GM12801 (cell line): ENCODE measurements around the gene TBC1D4.

Experiments used
- TF ChIP-seq, protein P1 (sequence below): IDR thresholded peaks from one replicate; pipeline ENCODE4 v1.5.1; 2011; ENCODE audit warnings: control low read depth; ENCODE audit not compliant: insufficient read length; ENCODE audit errors: extremely low read depth

Gene TBC1D4

DNA sequence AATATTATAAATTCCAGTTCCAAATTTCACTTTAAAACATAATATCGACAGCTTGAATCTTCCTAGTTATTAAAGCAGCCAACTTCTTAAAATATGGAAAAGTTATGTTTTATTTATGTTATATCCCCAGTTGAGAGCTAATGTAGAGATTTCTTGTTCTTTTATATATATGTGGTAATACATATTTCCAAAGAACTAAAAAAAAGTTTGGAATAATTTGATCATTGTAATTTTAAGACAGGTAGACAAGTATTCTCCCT, 781 bp upstream of the TBC1D4 start:
- TF ChIP-seq, protein P1, sequence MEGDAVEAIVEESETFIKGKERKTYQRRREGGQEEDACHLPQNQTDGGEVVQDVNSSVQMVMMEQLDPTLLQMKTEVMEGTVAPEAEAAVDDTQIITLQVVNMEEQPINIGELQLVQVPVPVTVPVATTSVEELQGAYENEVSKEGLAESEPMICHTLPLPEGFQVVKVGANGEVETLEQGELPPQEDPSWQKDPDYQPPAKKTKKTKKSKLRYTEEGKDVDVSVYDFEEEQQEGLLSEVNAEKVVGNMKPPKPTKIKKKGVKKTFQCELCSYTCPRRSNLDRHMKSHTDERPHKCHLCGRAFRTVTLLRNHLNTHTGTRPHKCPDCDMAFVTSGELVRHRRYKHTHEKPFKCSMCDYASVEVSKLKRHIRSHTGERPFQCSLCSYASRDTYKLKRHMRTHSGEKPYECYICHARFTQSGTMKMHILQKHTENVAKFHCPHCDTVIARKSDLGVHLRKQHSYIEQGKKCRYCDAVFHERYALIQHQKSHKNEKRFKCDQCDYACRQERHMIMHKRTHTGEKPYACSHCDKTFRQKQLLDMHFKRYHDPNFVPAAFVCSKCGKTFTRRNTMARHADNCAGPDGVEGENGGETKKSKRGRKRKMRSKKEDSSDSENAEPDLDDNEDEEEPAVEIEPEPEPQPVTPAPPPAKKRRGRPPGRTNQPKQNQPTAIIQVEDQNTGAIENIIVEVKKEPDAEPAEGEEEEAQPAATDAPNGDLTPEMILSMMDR = no peak

DNA sequence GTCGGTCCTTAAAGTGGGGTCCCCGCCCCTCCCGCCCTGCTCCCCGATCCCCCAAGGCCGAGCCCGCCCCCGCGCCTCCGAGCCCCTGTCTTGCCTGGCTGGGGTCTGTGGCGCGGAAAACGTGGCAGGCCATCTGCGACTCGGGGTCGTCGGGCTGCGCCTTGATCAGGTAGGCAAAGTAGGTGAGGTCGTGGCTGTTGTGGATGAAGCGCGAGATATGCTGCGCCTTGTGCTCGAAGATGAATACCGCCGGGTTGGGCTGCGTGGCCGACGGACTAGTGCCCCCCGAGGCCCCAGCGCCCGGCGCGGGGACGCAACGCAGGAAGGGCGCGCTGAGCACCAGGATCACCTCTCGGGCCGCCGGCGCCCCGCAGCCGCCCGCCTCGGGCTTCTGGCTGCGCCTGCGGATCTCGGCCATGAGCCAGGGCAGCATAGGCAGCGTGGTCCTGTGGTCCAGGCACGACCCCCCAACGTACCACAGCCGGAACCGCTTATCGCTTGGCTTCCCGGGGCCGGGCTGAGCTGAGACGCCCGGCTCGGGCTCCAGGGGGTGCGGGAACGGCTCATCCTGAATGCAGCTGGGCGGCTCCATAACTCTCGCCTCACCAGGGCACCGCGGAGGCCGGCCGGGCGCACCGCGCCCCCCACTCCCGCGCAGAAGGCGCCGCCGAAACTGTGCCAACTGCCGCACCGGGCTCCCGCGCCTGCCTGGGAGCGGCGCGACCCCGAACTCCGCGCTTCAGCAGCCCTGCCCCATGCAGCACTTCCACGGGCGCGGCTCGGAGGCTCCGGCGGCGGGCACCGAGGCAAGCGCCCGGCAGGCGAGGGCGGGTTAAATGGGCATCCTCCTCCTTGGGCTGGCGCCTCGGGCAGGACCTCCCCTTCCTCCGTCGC, 546 bp downstream of the TBC1D4 start:
- TF ChIP-seq, protein P1 = no peak

DNA sequence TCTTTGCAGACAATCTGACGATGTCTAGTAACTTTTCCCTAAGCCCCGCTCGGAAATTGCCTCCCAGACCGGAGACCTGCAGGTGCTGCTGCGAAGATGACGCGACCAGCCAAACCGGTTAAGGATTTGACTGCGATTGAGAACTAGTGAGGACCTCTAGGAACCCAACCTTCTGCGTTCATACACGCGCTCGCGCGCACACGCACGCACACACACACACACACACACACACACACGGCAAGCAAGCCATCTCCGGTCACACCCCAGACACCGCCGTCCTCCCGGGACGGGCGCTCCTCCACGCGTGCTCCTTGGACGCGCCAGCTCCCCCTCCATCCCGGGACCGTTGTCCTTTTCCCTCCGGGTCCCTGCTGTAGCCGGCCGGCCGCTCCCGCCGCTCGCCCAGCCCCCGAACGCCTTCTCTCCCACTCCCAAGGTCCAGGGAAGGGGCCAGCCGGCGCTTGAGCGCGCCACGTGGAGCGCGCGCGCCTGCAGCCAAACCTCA, 1.2 kb downstream of the TBC1D4 start:
- TF ChIP-seq, protein P1 = no peak

DNA sequence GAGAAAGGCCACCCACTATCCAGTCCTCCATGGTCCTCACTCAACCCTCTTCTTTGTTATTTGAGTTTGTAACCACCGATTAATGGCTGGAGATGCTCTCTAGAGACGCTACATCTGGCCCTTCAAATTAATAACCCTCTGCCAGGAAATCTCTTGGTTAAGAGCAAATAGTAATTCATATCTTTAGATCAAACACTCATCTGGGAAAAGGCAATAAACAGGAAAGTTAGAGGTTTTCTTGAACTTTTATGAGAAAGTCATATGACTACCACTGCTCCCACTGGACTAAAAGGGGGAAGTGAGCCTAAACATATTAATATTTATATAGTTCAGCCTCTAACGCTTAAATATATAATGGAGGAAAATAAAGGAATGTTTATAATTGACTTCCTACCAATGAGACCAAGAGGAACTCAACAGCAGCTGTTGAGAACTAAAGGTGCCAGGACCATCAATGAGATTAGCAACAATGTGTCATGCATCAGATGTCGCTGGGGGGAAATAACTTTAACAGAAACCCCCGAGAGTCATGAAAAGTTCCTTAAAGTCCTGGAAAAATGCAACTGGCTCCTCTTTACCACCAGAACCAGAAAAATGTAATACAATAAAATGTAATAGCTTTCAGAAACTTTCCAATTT, 2.7 kb downstream of the TBC1D4 start:
- TF ChIP-seq, protein P1 = no peak

DNA sequence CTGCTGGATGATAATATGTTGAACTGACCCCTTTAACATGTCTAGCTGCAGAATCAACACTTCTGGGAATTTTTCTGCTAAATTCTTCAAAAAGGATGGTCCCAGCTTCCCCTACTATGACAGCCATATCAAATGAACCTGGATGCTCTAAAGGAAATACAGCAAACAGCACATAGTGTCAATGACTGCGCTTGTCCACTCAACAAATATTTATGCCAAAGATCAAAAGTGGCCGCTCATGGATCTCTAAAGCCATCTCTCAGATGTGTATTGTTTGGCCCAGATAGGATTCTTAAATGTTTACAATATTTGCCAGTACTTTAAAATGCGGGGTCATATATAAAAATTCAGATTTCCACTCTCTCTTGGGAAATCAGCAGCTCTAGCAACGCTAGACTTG, 3.3 kb downstream of the TBC1D4 start:
- TF ChIP-seq, protein P1 = no peak

DNA sequence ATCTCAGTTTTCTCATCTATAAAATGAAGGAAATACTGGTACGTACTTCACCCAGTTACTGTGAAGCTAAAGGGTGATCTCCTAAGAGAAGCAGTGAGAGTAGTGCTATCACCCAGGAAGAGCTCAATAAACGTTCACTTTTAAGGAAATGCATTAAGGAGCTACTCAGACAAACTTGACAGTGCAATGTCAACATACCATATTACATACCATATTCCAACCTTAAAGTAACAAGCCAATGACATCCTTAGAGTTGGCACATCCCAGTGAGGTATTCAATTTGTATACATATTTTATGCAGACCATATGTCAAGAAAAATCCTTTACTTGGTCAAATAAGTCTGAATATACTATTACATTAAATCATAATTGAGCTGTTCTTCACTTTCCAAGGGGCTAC, 7.0 kb downstream of the TBC1D4 start:
- TF ChIP-seq, protein P1 = no peak

DNA sequence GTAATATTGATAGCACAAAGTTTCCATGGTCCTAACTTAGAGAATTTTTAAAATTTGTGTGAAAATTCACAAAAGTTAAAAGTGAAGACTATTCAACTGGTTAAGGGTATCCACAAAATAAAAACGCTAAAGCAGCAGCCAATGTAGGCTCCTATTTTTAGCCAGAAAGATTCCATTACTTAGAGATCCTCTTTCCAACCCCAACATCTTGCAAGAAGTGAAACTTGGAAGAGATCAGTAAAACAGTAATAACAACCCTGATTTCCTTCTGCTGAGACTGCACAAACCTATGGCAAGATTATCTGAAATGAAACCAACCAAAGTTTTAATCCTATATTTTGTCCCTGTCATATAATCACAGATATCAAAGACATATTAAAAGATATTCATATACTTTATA, 8.5 kb downstream of the TBC1D4 start:
- TF ChIP-seq, protein P1 = no peak
